Umbilical cord (tissue), 2 donors: Measurements from ENCODE around the gene PLEKHJ1. TPM values are rescaled to one million over a fixed set of nuclear protein-coding genes. Genes with fewer than 3 reads are reported as not detected.
A peak's percentile ranks its signal among the peaks of the same experiment; 100 is the strongest.

ENCODE experiments used
- DNase-seq: peaks from one replicate; pipeline ENCODE4 v3.0.0-alpha.2; 2015; ENCODE audit warnings: low spot score
- total RNA-seq: library from RNA; depleted of rRNA; stranded (reverse); fragments of >200 nt; gene quantifications from one replicate; pipeline ENCODE4 v1.2.3, GENCODE V29; 2014; ENCODE audit warnings: low replicate concordance; ENCODE audit not compliant: insufficient read depth

The PLEKHJ1 gene
- total RNA-seq, 1 donor from 2014 or later = 29.4 TPM

GRCh38 chr19:2199861-2200623, 36.1 kb downstream of the PLEKHJ1 start:
- DNase-seq = no peak

- DNase-seq = no peak
Observed at GRCh38 chr19:2199215-2199614, 36.9 kb downstream of the PLEKHJ1 start.

DNA sequence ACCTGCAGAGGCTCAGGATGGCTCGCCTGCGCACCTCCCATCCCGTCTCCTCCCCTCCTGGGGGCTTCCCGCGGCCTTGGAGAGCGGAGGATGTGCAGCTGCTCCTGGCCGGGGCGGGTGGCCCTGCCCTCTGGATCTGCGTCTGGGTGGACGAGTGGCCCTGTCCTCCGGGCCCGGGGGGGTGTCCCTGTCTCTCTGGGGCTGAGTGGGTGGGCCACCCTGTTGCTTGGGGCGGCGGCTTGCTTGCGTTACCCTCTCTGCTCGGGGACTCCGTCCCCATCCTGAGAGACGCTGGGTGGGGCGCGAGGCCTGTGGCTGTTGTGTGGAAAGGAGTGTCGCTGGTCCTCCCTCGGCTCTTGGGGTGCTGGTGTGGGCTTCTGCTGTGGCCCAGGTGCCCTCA, 37.8 kb downstream of the PLEKHJ1 start:
- DNase-seq = no peak

DNA sequence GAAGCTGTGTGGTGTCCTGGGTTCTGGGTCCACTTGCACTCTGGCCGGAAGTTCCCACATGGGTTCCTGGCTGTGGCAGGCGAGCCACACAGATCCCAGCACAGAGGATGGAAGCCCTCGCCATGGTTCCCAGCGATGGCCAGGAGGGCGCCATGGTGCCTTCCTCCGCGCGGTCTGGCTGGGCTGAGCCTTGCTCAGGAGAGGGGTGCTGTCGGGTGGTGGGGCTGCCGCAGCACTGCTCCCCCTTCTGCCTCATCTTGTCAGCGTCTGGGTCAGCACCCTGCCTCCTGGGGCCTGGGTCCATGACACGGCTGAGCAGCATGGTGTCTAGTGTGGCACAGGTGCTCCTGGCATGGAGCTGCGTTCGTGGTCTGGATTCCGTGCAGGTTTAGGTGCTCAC, 38.9 kb downstream of the PLEKHJ1 start:
- no peak for DNase-seq

- no peak for DNase-seq
Observed at GRCh38 chr19:2195914-2196313, 40.2 kb downstream of the PLEKHJ1 start.

GRCh38 chr19:2195361-2195760, 40.8 kb downstream of the PLEKHJ1 start:
- DNase-seq = no peak

- no peak for DNase-seq
Observed at GRCh38 chr19:2194513-2195078, 41.5 kb downstream of the PLEKHJ1 start.

GRCh38 chr19:2193807-2194206, 42.3 kb downstream of the PLEKHJ1 start:
- DNase-seq = no peak

DNA sequence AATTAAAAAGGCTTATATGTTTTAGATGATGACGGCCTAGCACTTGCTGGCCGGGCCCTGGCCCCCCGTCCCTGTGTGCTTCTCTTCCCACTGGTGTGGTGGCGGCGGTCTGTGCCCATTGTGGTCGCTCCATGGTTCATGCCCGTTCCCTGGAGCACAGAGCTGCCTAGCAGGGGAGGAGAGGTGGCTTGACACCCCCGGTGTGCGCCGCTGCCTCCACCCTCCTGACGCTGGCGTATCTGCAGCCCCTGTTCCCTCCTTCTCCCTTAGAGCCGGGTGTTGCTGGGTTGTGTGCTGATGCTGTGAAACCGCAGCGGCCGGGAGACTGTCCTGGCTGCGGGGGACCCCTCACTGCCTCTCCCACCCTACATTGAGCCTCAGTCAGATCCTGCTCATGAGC, 43.3 kb downstream of the PLEKHJ1 start:
- DNase-seq = no peak

DNA sequence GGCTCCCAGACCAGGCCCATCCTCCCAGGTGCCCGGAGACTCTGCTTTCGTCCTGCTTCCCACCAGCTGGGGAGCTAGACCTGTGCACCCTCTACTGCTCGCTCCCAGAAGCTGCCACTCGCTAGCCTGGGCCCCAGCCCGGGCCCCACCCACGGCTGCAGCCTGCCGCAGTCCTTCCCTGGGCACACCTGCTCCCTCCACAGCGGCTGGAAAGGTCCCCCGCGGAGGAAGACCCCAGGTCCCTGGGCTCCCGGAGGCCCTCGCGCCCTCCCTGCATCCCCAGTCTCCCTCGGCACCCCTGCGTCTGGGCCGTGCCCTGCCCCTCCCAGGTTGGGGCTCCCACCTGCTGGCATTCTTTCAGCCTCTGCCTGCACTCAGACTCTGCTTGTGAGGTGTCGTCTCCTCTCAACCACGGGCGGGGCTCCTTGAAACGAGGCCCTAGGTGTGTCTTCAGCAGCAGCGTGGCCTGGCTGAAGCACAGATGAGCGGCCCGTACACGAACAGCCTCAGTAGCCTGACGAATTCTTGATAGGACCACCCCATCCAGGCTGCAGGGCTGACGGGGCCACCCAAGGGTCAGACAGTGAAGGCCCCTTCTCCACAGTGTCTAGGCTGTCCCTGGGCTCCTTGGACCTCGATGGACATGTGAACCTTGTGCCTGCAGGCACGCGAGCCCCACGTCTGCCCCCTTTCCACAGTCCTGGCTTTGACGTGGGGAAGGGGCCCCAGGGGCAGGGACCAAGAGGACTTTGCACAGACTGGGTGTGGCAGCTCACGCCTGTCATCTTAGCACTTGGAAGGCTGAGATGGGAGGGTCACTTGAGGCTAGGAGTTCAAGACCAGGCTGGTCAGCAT, 44.4 kb downstream of the PLEKHJ1 start:
- no peak for DNase-seq

DNA sequence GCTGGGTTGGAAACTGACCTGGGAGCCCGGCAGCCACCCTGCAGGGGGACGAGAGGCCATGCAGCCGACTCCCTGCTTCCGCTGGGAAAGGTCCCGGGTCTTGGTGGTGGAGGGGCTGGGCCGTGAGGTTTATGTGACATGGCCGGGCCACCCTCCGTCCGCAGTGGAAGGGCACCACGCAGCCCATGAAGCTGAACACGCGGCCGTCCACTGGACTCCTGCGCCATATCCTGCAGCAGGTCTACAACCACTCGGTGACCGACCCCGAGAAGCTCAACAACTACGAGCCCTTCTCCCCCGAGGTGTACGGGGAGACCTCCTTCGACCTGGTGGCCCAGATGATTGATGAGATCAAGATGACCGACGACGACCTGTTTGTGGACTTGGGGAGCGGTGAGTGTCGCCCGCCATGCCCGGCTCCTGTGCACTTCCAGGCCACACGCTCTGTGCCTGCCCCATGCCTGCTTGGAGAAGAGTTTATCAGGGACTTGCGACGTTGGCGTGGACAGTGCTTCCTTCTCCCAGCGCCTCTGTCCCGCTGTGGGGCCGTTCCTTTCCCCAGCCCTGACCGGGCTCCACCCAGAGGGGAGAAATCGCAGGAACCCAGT, 45.2 kb downstream of the PLEKHJ1 start:
- DNase-seq = no peak

GRCh38 chr19:2189880-2190279, 46.2 kb downstream of the PLEKHJ1 start:
- DNase-seq = no peak

DNA sequence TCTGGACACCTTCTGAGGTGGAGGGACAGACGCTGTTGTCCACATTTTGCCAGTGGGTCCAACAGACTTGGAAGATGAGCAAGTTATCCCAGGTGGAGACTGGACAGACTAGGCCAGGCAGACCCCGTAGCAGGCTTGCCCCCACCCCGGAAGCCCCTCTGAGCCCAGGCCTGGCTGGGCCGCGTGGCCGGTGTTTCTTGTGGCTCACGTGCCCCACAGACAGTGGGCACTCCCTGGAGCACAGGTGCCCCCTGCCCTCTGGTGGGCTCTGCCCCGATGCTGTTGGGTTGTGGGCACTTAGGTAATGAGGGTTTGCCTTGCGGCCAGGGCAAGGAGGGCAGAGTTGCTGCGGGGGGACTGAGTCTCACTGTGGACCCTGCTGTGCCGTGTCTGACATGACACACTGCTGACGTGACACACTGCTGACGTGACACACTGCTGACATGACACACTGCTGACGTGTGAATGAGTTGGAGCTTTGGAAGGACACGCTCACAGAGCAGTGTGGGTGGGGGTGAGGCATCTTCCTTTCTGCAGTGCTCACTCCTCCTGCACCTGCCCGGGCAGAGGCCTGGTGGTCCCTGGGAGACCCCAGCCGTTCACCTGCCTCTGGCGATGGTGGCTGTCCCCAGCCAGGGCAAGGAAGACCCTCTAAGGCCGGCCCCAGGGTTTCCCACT, 47.3 kb downstream of the PLEKHJ1 start:
- DNase-seq = no peak

DNA sequence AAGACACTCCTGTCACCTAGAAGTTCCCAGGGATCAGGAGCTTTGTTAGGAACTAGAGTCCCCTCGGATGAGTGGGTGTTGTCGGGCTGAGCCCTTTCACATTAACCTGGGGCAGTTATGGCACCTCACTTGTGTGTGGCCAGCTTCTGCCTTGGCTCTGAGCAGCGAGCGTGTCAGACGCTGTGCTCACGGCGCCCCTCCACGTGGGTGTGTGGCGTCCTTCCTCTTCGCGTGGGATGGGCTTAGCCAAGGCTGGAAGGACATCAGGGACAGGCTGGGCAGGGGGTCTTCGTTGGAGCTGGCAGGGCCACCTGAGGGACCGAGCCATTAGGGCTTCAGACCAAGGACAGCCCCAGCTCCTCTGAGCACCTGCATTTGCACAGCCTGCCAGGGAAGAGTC, 49.0 kb downstream of the PLEKHJ1 start:
- DNase-seq = no peak

DNA sequence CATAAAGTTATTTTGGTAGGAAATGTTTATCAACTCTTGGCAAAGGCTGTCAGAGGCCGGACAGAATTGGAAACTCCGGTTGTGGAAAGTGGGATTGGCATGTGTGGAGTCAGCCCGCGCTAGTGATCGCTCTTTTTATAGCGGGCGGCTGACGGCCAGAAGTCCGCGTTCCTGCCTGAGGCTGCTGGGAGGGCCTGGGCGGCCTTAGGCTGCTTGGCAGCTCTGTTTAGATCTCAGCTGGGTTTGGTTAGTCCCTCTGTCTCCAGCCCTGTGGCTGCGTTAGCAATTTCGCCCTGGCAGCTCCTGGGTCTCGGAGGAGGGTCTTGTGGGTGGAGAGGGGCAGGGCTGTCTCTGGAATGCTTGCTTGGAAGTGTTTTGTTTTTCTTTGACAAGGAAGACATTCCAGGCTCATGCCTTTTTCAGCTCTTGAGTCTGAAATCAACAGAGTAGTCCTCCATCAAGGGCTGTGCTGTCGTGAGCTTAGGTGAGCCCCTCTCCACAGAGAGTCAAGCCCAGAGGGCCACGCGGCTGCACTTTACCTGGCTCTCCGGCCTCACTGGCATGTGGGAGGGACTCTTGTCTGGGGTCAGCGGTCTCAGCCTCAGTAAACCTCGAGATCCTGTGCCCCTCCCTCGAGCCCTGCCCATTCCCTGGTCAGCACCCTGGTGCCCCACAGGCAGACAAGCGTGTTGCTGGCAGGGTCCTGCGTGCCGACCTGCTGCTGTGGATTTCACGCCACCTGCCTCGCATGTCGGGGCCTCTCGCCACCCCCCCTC, 49.9 kb downstream of the PLEKHJ1 start:
- DNase-seq = peak; percentile 97

GRCh38 chr19:2185734-2186070, 50.4 kb downstream of the PLEKHJ1 start:
- DNase-seq = no peak

DNA sequence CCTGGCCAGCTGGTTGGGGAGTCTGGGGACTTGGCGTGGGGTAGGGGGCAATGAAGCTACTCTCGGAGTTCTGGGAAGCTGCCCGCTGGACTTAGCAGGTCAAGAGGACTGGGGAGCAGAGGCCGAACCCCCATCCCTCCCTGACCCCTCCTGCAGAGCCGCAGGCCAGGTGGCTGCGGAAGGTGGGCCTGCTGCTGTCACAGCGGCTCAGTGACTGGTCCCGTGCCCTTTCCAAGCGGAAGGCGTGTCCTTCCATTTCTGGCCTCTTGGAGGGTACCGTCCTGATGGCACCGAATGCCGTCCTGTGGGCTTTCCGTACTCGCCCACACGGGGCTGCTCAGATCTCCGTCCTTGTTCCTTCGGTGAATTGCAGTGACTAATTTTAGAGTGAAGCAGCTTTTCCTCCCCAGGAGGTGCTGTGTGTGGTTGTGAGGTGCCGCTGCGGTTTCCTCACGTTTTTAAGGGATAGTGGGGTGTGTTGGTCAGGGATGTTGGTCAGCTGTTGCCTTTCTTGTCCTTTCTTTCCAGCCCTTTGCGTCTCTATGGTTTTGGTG, 51.6 kb downstream of the PLEKHJ1 start:
- DNase-seq = no peak
